ENCODE data around the gene PRR23E. TPM values are rescaled to one million over a fixed set of nuclear protein-coding genes. Genes with fewer than 3 reads are reported as not detected.

PRR23E gene
- polyA plus RNA-seq, 1 donor from 2014 or later = not detected

GRCh38 chr3:127161973-127162579 is 30.9 kb upstream of the PRR23E start:
- no peaks in the 10 kb centered on the region for H3K36me3 ChIP-seq (ENCODE audit: insufficient read depth, low read length)
- no peak overlapping the region for H3K27ac ChIP-seq (ENCODE audit: low read length)
- no peak overlapping the region for H2AFZ ChIP-seq (ENCODE audit: low read depth, low read length)
- no peaks in the 10 kb centered on the region for H3F3A ChIP-seq (ENCODE audit: insufficient read depth, low read length, poor library complexity, severe bottlenecking)
- H3K79me2 ChIP-seq (replicated peaks; ENCODE audit: insufficient read depth, low read length) = no peaks in the 10 kb centered on the region
- no peaks in the 10 kb centered on the region for H3K9me3 ChIP-seq (ENCODE audit: low read length)
- no peaks in the 10 kb centered on the region for H4K20me1 ChIP-seq (ENCODE audit: insufficient read depth)
- no peaks in the 10 kb centered on the region for H3K9me2 ChIP-seq (ENCODE audit: insufficient read depth, low read length)
- no peaks in the 10 kb centered on the region for H3K27me3 ChIP-seq (ENCODE audit: insufficient read depth, low read depth, low read length)
- H3K9ac ChIP-seq (ENCODE audit: low read length) = no peak overlapping the region
- no peak overlapping the region for H3K4me3 ChIP-seq (ENCODE audit: low read length)
- TF ChIP-seq CTCF (IDR thresholded peaks at IDR 0.05; ENCODE audit: poor library complexity, severe bottlenecking) (no peak), EZH2 (IDR thresholded peaks at IDR 0.05; ENCODE audit: borderline replicate concordance, insufficient read depth, low read length, poor library complexity, severe bottlenecking) (no peak), POLR2AphosphoS5 (IDR thresholded peaks at IDR 0.05) (no peak), RAD21 (conservative IDR thresholded peaks at IDR 0.05) (no peak), TAF1 (IDR thresholded peaks at IDR 0.05; ENCODE audit: low read depth) (no peak), EP300 (conservative IDR thresholded peaks at IDR 0.05; ENCODE audit: poor library complexity, severe bottlenecking) (no peak), MXI1 (conservative IDR thresholded peaks at IDR 0.05; ENCODE audit: poor library complexity, severe bottlenecking) (no peak), REST (IDR thresholded peaks at IDR 0.05; ENCODE audit: borderline replicate concordance) (no peak), SMC3 (conservative IDR thresholded peaks at IDR 0.05; ENCODE audit: poor library complexity) (no peak)
- no peak overlapping the region for H3K4me2 ChIP-seq (ENCODE audit: low read length)

GRCh38 chr3:127162947-127163645 is 29.8 kb upstream of the PRR23E start:
- Histone ChIP-seq H2AFZ (ENCODE audit: low read depth, low read length) (no peak overlapping the region), H3K4me3 (ENCODE audit: low read length) (no peak overlapping the region), H3K27me3 (ENCODE audit: insufficient read depth, low read depth, low read length) (no peaks in the 10 kb centered on the region), H3K27ac (ENCODE audit: low read length) (no peak overlapping the region), H3K9ac (ENCODE audit: low read length) (no peak overlapping the region), H3K79me2 (replicated peaks; ENCODE audit: insufficient read depth, low read length) (no peaks in the 10 kb centered on the region), H3F3A (ENCODE audit: insufficient read depth, low read length, poor library complexity, severe bottlenecking) (no peaks in the 10 kb centered on the region), H4K20me1 (ENCODE audit: insufficient read depth) (no peaks in the 10 kb centered on the region), H3K36me3 (ENCODE audit: insufficient read depth, low read length) (no peaks in the 10 kb centered on the region), H3K9me3 (ENCODE audit: low read length) (no peaks in the 10 kb centered on the region), H3K9me2 (ENCODE audit: insufficient read depth, low read length) (no peaks in the 10 kb centered on the region), H3K4me2 (ENCODE audit: low read length) (no peak overlapping the region)
- TF ChIP-seq EP300 (conservative IDR thresholded peaks at IDR 0.05; ENCODE audit: poor library complexity, severe bottlenecking) = no peak
- TF ChIP-seq SMC3 (conservative IDR thresholded peaks at IDR 0.05; ENCODE audit: poor library complexity) = no peak
- TF ChIP-seq EZH2 (IDR thresholded peaks at IDR 0.05; ENCODE audit: borderline replicate concordance, insufficient read depth, low read length, poor library complexity, severe bottlenecking) = no peak
